Measurements from ENCODE around the gene NUFIP2.

DNA sequence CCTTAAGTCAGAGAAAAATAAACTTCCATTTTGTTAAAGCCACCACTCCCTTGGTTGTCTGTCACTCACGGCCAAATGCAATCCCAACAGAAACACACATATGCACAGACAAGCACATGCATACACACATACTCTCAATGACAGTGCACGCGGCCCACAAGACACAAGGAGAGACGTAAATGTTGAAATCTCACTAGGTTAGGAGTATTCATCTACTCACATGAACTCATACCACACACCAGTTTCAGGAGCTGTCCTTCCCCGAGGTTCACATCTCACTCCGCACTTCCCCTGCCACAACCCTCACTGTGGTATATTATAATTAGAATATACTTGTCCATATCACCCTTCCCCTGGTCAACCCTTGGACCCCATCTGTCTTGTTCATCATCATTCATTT is 77.8 kb downstream of the NUFIP2 start:
- TF ChIP-seq CTCF (IDR thresholded peaks at IDR 0.05) (no peak), ZFX (IDR thresholded peaks at IDR 0.05; ENCODE audit: borderline replicate concordance) (no peak)

Measured in 22Rv1 (cell line).